H1 (cell line): ENCODE measurements around the gene PPFIA4. TPM values are rescaled to one million over a fixed set of nuclear protein-coding genes. Genes with fewer than 3 reads are reported as not detected.
A peak's percentile ranks its signal among the peaks of the same experiment; 100 is the strongest.

Source experiments
- CTCF ChIA-PET: fragments of 300-600 bp; sonication (Branson Sonifier 250); formaldehyde crosslinking; loops from one replicate; lab custom pipeline; 2021; ENCODE audit not compliant: partially characterized antibody; lab: Charles Lee
- POLR2A ChIA-PET: fragments of 300-600 bp; sonication (Branson Sonifier 250); formaldehyde crosslinking; loops from one replicate; lab custom pipeline; 2021; ENCODE audit warnings: inconsistent platforms; ENCODE audit not compliant: partially characterized antibody; lab: Charles Lee
- DNase-seq, 2 experiments: peaks; one replicate each; pipeline versions ENCODE4 v3.0.0 to v3.0.0-alpha.2; 2010 to 2022; ENCODE audit warnings: low spot score in 2 of 2, low read depth in 1 of 2, mixed read lengths in 1 of 2
- FAIRE-seq: peaks from 2 replicates; lab custom pipeline; 2011; peaks lifted over from hg19 to GRCh38; lab: Jason Lieb, UNC
- H2AFZ ChIP-seq: 2 replicates; pipeline ENCODE4 v1.8.1; 2012; ENCODE audit warnings: low read length, inconsistent platforms
- H2AK5ac ChIP-seq: 2 replicates; pipeline ENCODE4 v1.6.1; 2013; ENCODE audit warnings: low read depth, low read length
- H2BK120ac ChIP-seq: replicated peaks from 2 replicates; pipeline ENCODE3; 2013; ENCODE audit warnings: low read depth, low read length, inconsistent platforms
- H2BK12ac ChIP-seq: 2 replicates; pipeline ENCODE4 v1.6.1; 2013; ENCODE audit warnings: low read depth, low read length
- H2BK15ac ChIP-seq: 2 replicates; pipeline ENCODE4 v1.6.1; 2013; ENCODE audit warnings: low read length
- H2BK20ac ChIP-seq: 2 replicates; pipeline ENCODE4 v1.6.1; 2013; ENCODE audit warnings: low read length
- H2BK5ac ChIP-seq: 2 replicates; pipeline ENCODE4 v1.6.1; 2013; ENCODE audit warnings: low read depth, low read length
- H3K14ac ChIP-seq: 2 replicates; pipeline ENCODE4 v1.6.1; 2013; ENCODE audit warnings: inconsistent platforms; ENCODE audit not compliant: insufficient read length
- H3K18ac ChIP-seq: 2 replicates; pipeline ENCODE4 v1.6.1; 2013; ENCODE audit warnings: low read length; ENCODE audit errors: extremely low read depth
- H3K23ac ChIP-seq: 2 replicates; pipeline ENCODE4 v1.6.1; 2013; ENCODE audit warnings: inconsistent platforms; ENCODE audit not compliant: insufficient read length
- H3K23me2 ChIP-seq: 2 replicates; pipeline ENCODE4 v1.6.1; 2013; ENCODE audit warnings: low read depth, low read length
- H3K27ac ChIP-seq: 2 replicates; pipeline ENCODE4 v1.6.1; 2011; ENCODE audit warnings: low read depth, low read length, inconsistent platforms
- H3K27me3 ChIP-seq, 4 experiments: replicated peaks in 1 of 4; 1 replicate in 1 of 4; 2 replicates in 3 of 4; pipeline versions ENCODE4 v1.6.1 to v1.8.1; 2011 to 2013; ENCODE audit warnings: low read length in 3 of 4, mild to moderate bottlenecking in 3 of 4, inconsistent platforms in 2 of 4, mixed read lengths in 2 of 4, moderate library complexity in 1 of 4; ENCODE audit not compliant: control insufficient read depth in 3 of 4, insufficient read depth in 3 of 4; ENCODE audit errors: extremely low read depth in 1 of 4
- H3K36me3 ChIP-seq, 4 experiments: 2 replicates each; pipeline versions ENCODE4 v1.6.1 to v1.8.1; 2011 to 2013; ENCODE audit warnings: mild to moderate bottlenecking in 4 of 4, low read length in 3 of 4, moderate library complexity in 2 of 4, control low read depth in 1 of 4, inconsistent platforms in 1 of 4; ENCODE audit not compliant: insufficient read depth in 4 of 4, control insufficient read depth in 2 of 4
- H3K4ac ChIP-seq: replicated peaks from 2 replicates; pipeline ENCODE3; 2013; ENCODE audit warnings: low read length, low read depth, mixed read lengths, inconsistent platforms; ENCODE audit not compliant: insufficient read length
- H3K4me1 ChIP-seq, 4 experiments: replicated peaks in 1 of 4; 1 replicate in 1 of 4; 2 replicates in 3 of 4; pipeline versions ENCODE4 v1.6.1 to v1.8.1; 2011 to 2013; ENCODE audit warnings: low read length in 3 of 4, inconsistent platforms in 2 of 4, mixed read lengths in 1 of 4; ENCODE audit not compliant: insufficient read depth in 4 of 4, control insufficient read depth in 3 of 4
- H3K4me2 ChIP-seq, 2 experiments: 2 replicates each; pipeline versions ENCODE4 v1.6.1 to v1.8.1; 2011 to 2013; ENCODE audit warnings: low read depth in 2 of 2, low read length in 2 of 2, control low read depth in 1 of 2, inconsistent platforms in 1 of 2, mild to moderate bottlenecking in 1 of 2; ENCODE audit not compliant: insufficient read depth in 1 of 2
- H3K4me3 ChIP-seq, 4 experiments: fragments of 200-600, 300-600 bp in 1 of 4; sonication (generic), shearing (Covaris generic), sonication (Bioruptor Twin) in 1 of 4; 2 replicates each; pipeline versions ENCODE4 v1.5.1 to v1.8.1; 2011 to 2016; ENCODE audit warnings: low read length in 4 of 4, low read depth in 3 of 4, control low read depth in 2 of 4, inconsistent platforms in 2 of 4, mild to moderate bottlenecking in 2 of 4, mixed read lengths in 1 of 4, moderate library complexity in 1 of 4; ENCODE audit not compliant: insufficient read depth in 2 of 4; ENCODE audit errors: extremely low read depth in 1 of 4
- H3K56ac ChIP-seq: replicated peaks from 2 replicates; pipeline ENCODE3; 2013; ENCODE audit warnings: low read depth, mild to moderate bottlenecking, mixed read lengths, low read length, inconsistent platforms; ENCODE audit not compliant: insufficient read length
- H3K79me1 ChIP-seq: 2 replicates; pipeline ENCODE4 v1.6.1; 2013; ENCODE audit warnings: low read depth, low read length, control low read depth
- H3K79me2 ChIP-seq, 2 experiments: 2 replicates each; pipeline versions ENCODE4 v1.6.1 to v1.8.1; 2012 to 2013; ENCODE audit warnings: low read length in 2 of 2, mild to moderate bottlenecking in 2 of 2, inconsistent platforms in 1 of 2; ENCODE audit not compliant: insufficient read depth in 2 of 2, control insufficient read depth in 1 of 2
- H3K9ac ChIP-seq, 4 experiments: replicated peaks in 1 of 4; 1 replicate in 1 of 4; 2 replicates in 3 of 4; pipeline versions ENCODE4 v1.6.1 to v1.8.1; 2011 to 2013; ENCODE audit warnings: low read depth in 3 of 4, low read length in 3 of 4, control low read depth in 2 of 4, mild to moderate bottlenecking in 2 of 4, moderate library complexity in 2 of 4, inconsistent platforms in 1 of 4; ENCODE audit errors: extremely low read depth in 1 of 4
- H3K9me3 ChIP-seq, 2 experiments: 2 replicates each; pipeline versions ENCODE4 v1.6.1 to v1.8.1; 2012 to 2013; ENCODE audit warnings: mild to moderate bottlenecking in 2 of 2, moderate library complexity in 2 of 2, control low read depth in 1 of 2, inconsistent platforms in 1 of 2, low read depth in 1 of 2, low read length in 1 of 2, mixed read lengths in 1 of 2; ENCODE audit not compliant: insufficient read depth in 2 of 2
- H4K20me1 ChIP-seq, 2 experiments: replicated peaks in 1 of 2; 2 replicates each; pipeline versions ENCODE3 to v1.8.1; 2011 to 2013; ENCODE audit warnings: inconsistent platforms in 2 of 2, low read length in 2 of 2, mild to moderate bottlenecking in 1 of 2; ENCODE audit not compliant: insufficient read depth in 2 of 2, control insufficient read depth in 1 of 2
- H4K5ac ChIP-seq: 2 replicates; pipeline ENCODE4 v1.6.1; 2013; ENCODE audit warnings: low read length, low read depth, mixed read lengths, inconsistent platforms; ENCODE audit not compliant: insufficient read length
- H4K8ac ChIP-seq: 2 replicates; pipeline ENCODE4 v1.8.0; 2013; ENCODE audit warnings: mild to moderate bottlenecking, moderate library complexity, low read length, inconsistent platforms; ENCODE audit not compliant: insufficient read depth; ENCODE audit errors: extremely low read depth
- H4K91ac ChIP-seq: replicated peaks from 2 replicates; pipeline ENCODE3; 2013; ENCODE audit warnings: low read length, mixed read lengths, inconsistent platforms; ENCODE audit not compliant: insufficient read length
- BACH1 ChIP-seq: IDR thresholded peaks from 2 replicates; pipeline ENCODE4 v1.6.1; 2012; ENCODE audit warnings: low read length, improper control_type of control experiment
- BCL11A ChIP-seq, 2 experiments: IDR thresholded peaks; one replicate each; pipeline ENCODE4 v1.6.1; 2011; ENCODE audit warnings: low read depth in 2 of 2, low read length in 2 of 2, mild to moderate bottlenecking in 2 of 2
- CEBPB ChIP-seq: IDR thresholded peaks from 2 replicates; pipeline ENCODE4 v1.6.1; 2012; ENCODE audit warnings: low read depth, low read length
- CREB1 ChIP-seq: IDR thresholded peaks from 2 replicates; pipeline ENCODE4 v1.6.1; 2012; ENCODE audit warnings: inconsistent platforms
- JUN ChIP-seq: IDR thresholded peaks from 2 replicates; pipeline ENCODE4 v1.6.1; 2011; ENCODE audit warnings: low read depth, mild to moderate bottlenecking, improper control_type of control experiment, low read length
- POLR2A ChIP-seq, 2 experiments: IDR thresholded peaks; 1 replicate in 1 of 2; 2 replicates in 1 of 2; pipeline ENCODE4 v1.6.1; 2011; ENCODE audit warnings: low read depth in 2 of 2, low read length in 2 of 2, mild to moderate bottlenecking in 2 of 2; ENCODE audit errors: control extremely low read depth in 1 of 2
- POU5F1 ChIP-seq: IDR thresholded peaks from 2 replicates; pipeline ENCODE4 v1.6.1; 2011; ENCODE audit warnings: low read depth, mild to moderate bottlenecking, low read length, moderate library complexity
- RAD21 ChIP-seq, 2 experiments: IDR thresholded peaks in 1 of 2; conservative IDR thresholded peaks in 1 of 2; 2 replicates each; pipeline ENCODE4 v1.6.1; 2011; ENCODE audit warnings: low read depth in 2 of 2, low read length in 2 of 2, improper control_type of control experiment in 1 of 2, inconsistent platforms in 1 of 2, mild to moderate bottlenecking in 1 of 2, moderate library complexity in 1 of 2
- RBBP5 ChIP-seq: IDR thresholded peaks from 2 replicates; pipeline ENCODE4 v1.7.1; 2012; ENCODE audit warnings: low read depth, mild to moderate bottlenecking, inconsistent platforms, low read length, moderate library complexity, borderline replicate concordance
- SAP30 ChIP-seq: fragments of 300-600 bp; sonication (generic); IDR thresholded peaks from 2 replicates; pipeline ENCODE4 v1.7.1; 2012; ENCODE audit warnings: low read length, moderate library complexity, mild to moderate bottlenecking, inconsistent platforms; ENCODE audit not compliant: insufficient read depth, insufficient replicate concordance
- SIX5 ChIP-seq: IDR thresholded peaks from 2 replicates; pipeline ENCODE4 v1.6.1; 2011; ENCODE audit warnings: mild to moderate bottlenecking, low read depth, low read length
- TCF12 ChIP-seq: IDR thresholded peaks from 2 replicates; pipeline ENCODE4 v1.6.1; 2011; ENCODE audit warnings: low read depth, mild to moderate bottlenecking, low read length
- WGBS, 2 experiments: shearing (Covaris generic) in 1 of 2; methylation state at CpG; one replicate each; pipeline versions ENCODE4 v1.1.6 to v1.1.7; 2013 to 2015; ENCODE audit warnings: low lambda C conversion rate in 2 of 2, mixed read lengths in 2 of 2, inconsistent platforms in 1 of 2, low coverage in 1 of 2, missing lambda C conversion rate in 1 of 2; ENCODE audit not compliant: insufficient replicate concordance in 2 of 2, insufficient coverage in 1 of 2, insufficient read length in 1 of 2; ENCODE audit errors: extremely low coverage in 1 of 2, missing lambda C conversion rate in 1 of 2; 5-methylcytosine and 5-hydroxymethylcytosine counted together
- polyA plus RNA-seq, 7 experiments: library from polyadenylated mRNA; depleted of rRNA in 3 of 7; stranded (reverse) in 5 of 7; unstranded in 2 of 7; fragments of >200 nt in 5 of 7; fragments of 200-250 nt in 2 of 7; gene quantifications; 1 replicate in 5 of 7; 2 replicates in 1 of 7; 4 replicates in 1 of 7; pipeline versions ENCODE4 v1.2.1 to v1.2.3, GENCODE V29; 2011 to 2013; ENCODE audit warnings: missing spikeins in 2 of 7, mixed read lengths in 2 of 7
- total RNA-seq: library from RNA; stranded (reverse); fragmentation: NEBNext Ultra II Directional; extraction: Animal tissue kit (Norgen Biotek cat#: 25700); gene quantifications from 2 replicates; pipeline ENCODE4 v1.2.1, GENCODE V29; 2021

The PPFIA4 gene
- total and polyA plus RNA-seq, 2 of the 8 experiments (the other 6 are each of a cell fraction or from before 2014, with no cell fraction given): 9.0 to 9.9 TPM

- H3K4ac ChIP-seq: no peak overlapping the region
- no peaks in the 10 kb centered on the region; a peak in 2 of 8 replicates for H3K36me3 ChIP-seq
- WGBS, 2 experiments: 89% methylated on average over 10 of the region's 14 CpGs; no CpG with 5 or more reads in 1 of the 2 experiments
- H3K27ac ChIP-seq: no peak overlapping the region
- no peak overlapping the region for H2AFZ ChIP-seq
- H4K91ac ChIP-seq: peak overlapping the region; percentile 68
- peak overlapping the region; percentile 91; the same call in 1 of the 2 replicates for H2AK5ac ChIP-seq
- no peak overlapping the region for H3K23ac ChIP-seq
- no peaks in the 10 kb centered on the region for H4K20me1 ChIP-seq
- no peaks in the 10 kb centered on the region for H3K27me3 ChIP-seq
- no peak overlapping the region for H2BK12ac ChIP-seq
- H2BK15ac ChIP-seq: peak overlapping the region; percentile 84; the same call in 1 of the 2 replicates
- ChIA-PET CTCF (interaction anchor here (0.6 to 49.7 kb wide), 10 partner anchors 6 to 271 kb away, joined by 3 to 1089 read pairs (median 102); partner anchors contain the start of genes ADORA1, MYBPH, MYOG and PPFIA4), POLR2A (interaction anchor here (1.4 kb wide), 1 partner anchor 43 kb away, joined by 3 read pairs; the partner anchor contains the start of gene TMEM183A)
- no peaks in the 10 kb centered on the region for H3K23me2 ChIP-seq
- no peaks in the 10 kb centered on the region for H3K79me1 ChIP-seq
- FAIRE-seq (no peak), DNase-seq (no peak)
- no peak overlapping the region for H3K9ac ChIP-seq
- no peak overlapping the region for H3K4me3 ChIP-seq
- H3K4me1 ChIP-seq: peaks cover 10 to 24% (median 16%) of the 10 kb centered on the region in 4 experiments
- no peak overlapping the region for H3K14ac ChIP-seq
- no peak overlapping the region for H3K18ac ChIP-seq
- no peak overlapping the region for H4K8ac ChIP-seq
- no peak overlapping the region for H3K4me2 ChIP-seq
- no peaks in the 10 kb centered on the region for H3K9me3 ChIP-seq
- H2BK5ac ChIP-seq: no peak overlapping the region
- no peak overlapping the region for H2BK120ac ChIP-seq
- no peak overlapping the region for H3K56ac ChIP-seq
- H3K79me2 ChIP-seq: no peaks in the 10 kb centered on the region
- H4K5ac ChIP-seq: no peak overlapping the region
- H2BK20ac ChIP-seq: 0 out of 2 replicates have a peak overlapping the region, but pooled peaks have one; percentile 15
- TF ChIP-seq CREB1: no peak
- TF ChIP-seq JUN: no peak
- TF ChIP-seq POU5F1: no peak
- no peak for TF ChIP-seq RAD21 (IDR thresholded peaks at IDR 0.05 in 1 of 2, conservative IDR thresholded peaks at IDR 0.05 in 1 of 2; ENCODE audit: low read depth in 2 of 2, low read length in 2 of 2)
- no peak for TF ChIP-seq TCF12
- TF ChIP-seq POLR2A (IDR thresholded peaks at IDR 0.05; ENCODE audit: control extremely low read depth in 1 of 2, low read depth in 2 of 2, low read length in 2 of 2): no peak
- TF ChIP-seq RBBP5: no peak
- TF ChIP-seq CEBPB: no peak
- no peak for TF ChIP-seq BACH1
- TF ChIP-seq BCL11A (IDR thresholded peaks at IDR 0.05; ENCODE audit: low read depth in 2 of 2, low read length in 2 of 2): no peak
- TF ChIP-seq SAP30: no peak
- no peak for TF ChIP-seq SIX5
These were observed 23.4 kb downstream of the PPFIA4 start for GRCh38 chr1:203049576-203050180.
